OCI-LY3 (cell line): ENCODE measurements around the gene NLE1.

Experiments used
- CTCF ChIP-seq: fragments of 200-600, 300-600 bp; sonication (generic); IDR thresholded peaks from 2 replicates; pipeline ENCODE4 v1.5.1; 2014; ENCODE audit warnings: antibody characterized with exemption, low read length, low read depth
- EZH2phosphoT487 ChIP-seq: fragments of 200-600 bp; shearing (Covaris generic); IDR thresholded peaks from 2 replicates; pipeline ENCODE4 v1.6.1; 2018; ENCODE audit warnings: antibody characterized with exemption, mixed run types, low read depth

GRCh38 chr17:35086931-35087573 lies 55.1 kb downstream of the NLE1 start:
- TF ChIP-seq EZH2phosphoT487 (no peak), CTCF (no peak)
